Choroid plexus epithelial cell (primary cell): ENCODE results near the gene SLC36A3.
"Not testable (repeated sequence)": the region's sequence is repeated elsewhere in the genome, so short reads cannot be mapped to it uniquely, and the experiment has no call there.

Experiments
- DNase-seq: peaks from one replicate; pipeline ENCODE4 v3.0.0-alpha.2; 2010; ENCODE audit warnings: low read depth
- H3K4me3 ChIP-seq: 2 replicates; pipeline ENCODE4 v1.5.1; 2011; ENCODE audit warnings: low read depth, mild to moderate bottlenecking, control low read depth, low read length, moderate library complexity
- CTCF ChIP-seq: conservative IDR thresholded peaks from 2 replicates; pipeline ENCODE4 v1.5.1; 2011; ENCODE audit warnings: low read depth, mild to moderate bottlenecking, control low read depth, inconsistent platforms, low read length, moderate library complexity

SLC36A3 gene

GRCh38 chr5:151248651-151249050 lies 54.9 kb downstream of the SLC36A3 start:
- H3K4me3 ChIP-seq: no peak overlapping the region
- no peak for TF ChIP-seq CTCF
- DNase-seq: no peak

DNA sequence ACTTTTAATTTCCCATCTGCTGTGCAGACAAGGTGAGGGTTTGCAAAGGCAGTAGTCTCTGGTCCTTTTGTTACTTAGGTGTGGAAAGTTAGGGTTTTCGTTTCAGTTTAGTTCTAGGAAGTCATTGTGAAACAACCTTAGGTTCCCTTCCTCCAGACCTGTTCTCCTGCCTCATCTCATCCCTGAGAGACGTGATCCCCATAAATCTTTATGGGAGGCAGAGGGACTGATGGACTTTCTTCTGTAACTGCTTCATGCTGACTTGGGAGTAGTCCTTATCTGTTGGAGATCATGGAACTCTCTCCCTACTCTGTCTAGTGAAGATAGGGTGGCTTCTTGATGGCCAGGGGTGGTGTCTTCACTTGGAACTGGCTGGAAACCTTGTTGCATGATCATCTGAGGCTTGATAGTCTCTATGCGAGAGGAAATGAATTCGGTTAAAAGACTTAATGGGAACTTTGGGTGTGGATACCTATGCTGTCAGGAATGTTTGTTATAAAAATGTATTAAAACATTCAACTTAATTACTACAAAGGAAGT lies 57.8 kb downstream of the SLC36A3 start:
- TF ChIP-seq CTCF: no peak
- H3K4me3 ChIP-seq: no peak overlapping the region
- no peak for DNase-seq

DNA sequence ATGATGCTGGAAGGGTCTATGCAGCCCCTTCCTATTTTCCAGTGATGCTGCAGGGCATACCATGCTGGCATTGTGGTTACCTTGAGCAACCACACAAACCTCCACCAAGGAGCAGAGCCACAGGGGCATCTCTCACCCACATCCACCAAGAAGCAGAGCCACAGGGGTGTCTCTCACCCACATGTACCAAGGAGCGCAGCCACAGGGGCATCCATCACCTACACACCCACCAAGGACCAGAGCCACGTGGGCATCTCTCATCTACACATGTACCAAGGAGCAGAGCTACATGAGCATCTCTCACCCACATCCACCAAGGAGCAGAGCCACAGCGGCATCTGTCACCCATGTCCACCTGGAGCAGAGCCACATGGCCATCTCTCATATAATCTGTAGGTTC lies 59.4 kb downstream of the SLC36A3 start:
- no peak for DNase-seq
- no peak for TF ChIP-seq CTCF
- no peak overlapping the region for H3K4me3 ChIP-seq

DNA sequence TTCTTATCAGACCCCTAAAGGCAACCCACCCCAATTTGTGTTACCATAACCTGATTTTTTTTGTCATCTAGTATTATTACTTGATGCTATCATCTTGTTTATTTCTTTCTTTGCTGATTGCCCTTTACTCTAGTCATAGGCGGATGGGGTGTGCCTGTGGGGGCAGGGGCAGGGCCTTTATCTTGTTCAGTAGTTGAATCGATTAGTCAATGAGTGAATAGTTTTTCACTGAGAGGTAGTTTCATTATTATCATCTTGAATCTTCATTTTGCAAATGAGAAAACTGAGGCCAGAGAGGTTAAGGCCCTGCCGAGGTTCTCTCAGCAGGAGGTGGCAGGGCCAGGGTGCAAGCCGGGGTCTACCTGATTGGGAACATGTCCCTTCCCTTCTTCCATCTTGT lies 60.0 kb downstream of the SLC36A3 start:
- DNase-seq: no peak
- no peak for TF ChIP-seq CTCF
- H3K4me3 ChIP-seq: no peak overlapping the region

GRCh38 chr5:151243127-151243526 lies 60.4 kb downstream of the SLC36A3 start:
- no peak for TF ChIP-seq CTCF
- DNase-seq: no peak
- H3K4me3 ChIP-seq: no peak overlapping the region

DNA sequence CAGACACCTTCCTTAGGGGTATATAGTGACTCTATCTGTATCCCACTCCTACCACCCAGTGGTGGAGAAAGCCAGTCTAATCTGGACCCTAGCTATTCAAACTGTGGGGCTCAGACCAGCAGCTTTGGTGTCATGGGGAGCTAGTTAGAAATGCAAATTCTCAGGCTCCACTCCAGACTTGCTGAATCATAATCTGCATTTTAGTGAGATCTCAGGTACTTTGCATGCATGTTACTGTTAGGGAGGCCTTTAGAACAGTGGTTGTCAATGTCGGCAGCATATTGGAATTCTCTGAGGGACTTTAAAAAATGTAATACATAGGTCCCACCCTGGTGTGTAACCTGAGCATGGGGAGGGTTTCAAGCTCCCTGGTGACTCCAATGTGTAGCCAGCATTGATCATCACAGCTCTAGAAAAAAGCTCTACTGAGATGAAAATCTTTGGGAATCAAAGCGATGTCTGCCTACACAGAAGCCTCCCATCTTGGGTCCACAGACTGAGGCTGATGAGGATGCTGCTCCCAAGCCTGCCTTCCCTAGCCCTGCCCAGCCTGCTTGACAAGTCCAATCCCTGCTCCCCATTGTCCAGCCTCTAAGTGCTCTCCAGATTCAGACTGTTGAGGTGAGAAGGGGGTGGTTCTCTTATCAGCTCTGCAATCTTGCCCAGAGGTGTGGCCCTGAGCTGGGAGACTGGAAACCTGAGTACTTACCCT lies 62.5 kb downstream of the SLC36A3 start:
- no peak overlapping the region for H3K4me3 ChIP-seq
- TF ChIP-seq CTCF: no peak
- no peak for DNase-seq

DNA sequence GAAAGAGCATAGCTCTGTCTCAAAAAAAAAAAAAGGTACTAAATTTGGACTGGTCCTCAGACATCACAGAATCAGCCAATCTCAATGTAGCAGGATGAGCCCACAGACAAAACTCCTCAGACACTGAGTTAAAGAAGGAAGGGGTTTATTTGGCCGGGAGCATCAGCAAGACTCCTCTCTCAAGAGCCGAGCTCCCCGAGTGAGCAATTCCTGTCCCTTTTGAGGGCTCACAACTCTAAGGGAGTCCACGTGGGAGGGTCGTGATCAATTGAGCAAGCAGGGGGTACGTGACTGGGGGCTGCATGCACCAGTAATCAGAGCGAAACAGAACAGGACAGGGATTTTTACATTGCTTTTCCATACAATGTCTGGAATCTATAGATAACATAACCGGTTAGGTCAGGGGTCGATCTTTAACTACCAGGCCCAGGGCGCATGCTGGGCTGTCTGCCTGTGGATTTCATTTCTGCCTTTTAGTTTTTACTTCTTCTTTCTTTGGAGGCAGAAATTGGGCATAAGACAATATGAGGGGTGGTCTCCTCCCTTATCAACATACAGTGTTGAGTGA lies 63.2 kb downstream of the SLC36A3 start:
- not testable (repeated sequence) for H3K4me3 ChIP-seq, DNase-seq
